ENCODE data around the gene HSPE1. TPM values are rescaled to one million over a fixed set of nuclear protein-coding genes. Genes with fewer than 3 reads are reported as not detected.
"Not testable (repeated sequence)": the region's sequence is repeated elsewhere in the genome, so short reads cannot be mapped to it uniquely, and the experiment has no call there.

Gene HSPE1
- total RNA-seq, 1 donor: 23.5 TPM

DNA sequence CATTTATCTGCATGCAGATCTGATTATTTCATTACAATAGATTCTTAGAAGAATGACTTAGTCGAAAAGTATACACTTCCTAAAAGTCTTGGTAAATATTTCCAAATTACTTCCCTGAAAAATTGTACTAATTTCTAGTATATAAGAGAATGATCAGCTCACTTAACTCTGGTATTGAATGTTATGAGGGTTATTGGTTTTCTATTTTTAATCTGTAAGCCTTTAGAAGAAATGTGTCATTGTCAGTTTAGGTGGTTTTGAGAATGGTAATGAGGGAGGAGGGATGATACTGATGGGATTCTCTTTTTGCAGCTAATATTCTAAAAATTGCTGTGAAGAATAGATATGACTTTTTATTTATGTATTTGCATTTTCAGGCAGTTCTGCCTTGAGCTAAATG is 39.6 kb downstream of the HSPE1 start:
- Histone ChIP-seq H2AFZ (ENCODE audit: low read length) (no peak overlapping the region), H3K9me3 (ENCODE audit: low read depth, low read length) (no peaks in the 10 kb centered on the region), H4K20me1 (ENCODE audit: insufficient read depth, low read length) (peaks cover 6% of the 10 kb centered on the region), H3K36me3 (ENCODE audit: insufficient read depth, low read length) (peaks cover 53% of the 10 kb centered on the region), H3K79me2 (ENCODE audit: insufficient read depth, low read length) (peaks cover 65% of the 10 kb centered on the region), H3K4me3 (ENCODE audit: insufficient read depth, low read length) (no peak overlapping the region), H3K27ac (ENCODE audit: low read depth, low read length) (no peak overlapping the region), H3K27me3 (ENCODE audit: insufficient read depth, low read length) (no peaks in the 10 kb centered on the region), H3K4me2 (ENCODE audit: insufficient read depth, low read length) (no peak overlapping the region), H3K4me1 (ENCODE audit: insufficient read depth, low read length) (no peaks in the 10 kb centered on the region)
- DNase-seq (ENCODE audit: insufficient read length, low spot score, missing footprints): no peak
- TF ChIP-seq, protein P1, sequence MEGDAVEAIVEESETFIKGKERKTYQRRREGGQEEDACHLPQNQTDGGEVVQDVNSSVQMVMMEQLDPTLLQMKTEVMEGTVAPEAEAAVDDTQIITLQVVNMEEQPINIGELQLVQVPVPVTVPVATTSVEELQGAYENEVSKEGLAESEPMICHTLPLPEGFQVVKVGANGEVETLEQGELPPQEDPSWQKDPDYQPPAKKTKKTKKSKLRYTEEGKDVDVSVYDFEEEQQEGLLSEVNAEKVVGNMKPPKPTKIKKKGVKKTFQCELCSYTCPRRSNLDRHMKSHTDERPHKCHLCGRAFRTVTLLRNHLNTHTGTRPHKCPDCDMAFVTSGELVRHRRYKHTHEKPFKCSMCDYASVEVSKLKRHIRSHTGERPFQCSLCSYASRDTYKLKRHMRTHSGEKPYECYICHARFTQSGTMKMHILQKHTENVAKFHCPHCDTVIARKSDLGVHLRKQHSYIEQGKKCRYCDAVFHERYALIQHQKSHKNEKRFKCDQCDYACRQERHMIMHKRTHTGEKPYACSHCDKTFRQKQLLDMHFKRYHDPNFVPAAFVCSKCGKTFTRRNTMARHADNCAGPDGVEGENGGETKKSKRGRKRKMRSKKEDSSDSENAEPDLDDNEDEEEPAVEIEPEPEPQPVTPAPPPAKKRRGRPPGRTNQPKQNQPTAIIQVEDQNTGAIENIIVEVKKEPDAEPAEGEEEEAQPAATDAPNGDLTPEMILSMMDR (IDR thresholded peaks at IDR 0.05; ENCODE audit: extremely low read depth, low read depth, low read length): no peak

DNA sequence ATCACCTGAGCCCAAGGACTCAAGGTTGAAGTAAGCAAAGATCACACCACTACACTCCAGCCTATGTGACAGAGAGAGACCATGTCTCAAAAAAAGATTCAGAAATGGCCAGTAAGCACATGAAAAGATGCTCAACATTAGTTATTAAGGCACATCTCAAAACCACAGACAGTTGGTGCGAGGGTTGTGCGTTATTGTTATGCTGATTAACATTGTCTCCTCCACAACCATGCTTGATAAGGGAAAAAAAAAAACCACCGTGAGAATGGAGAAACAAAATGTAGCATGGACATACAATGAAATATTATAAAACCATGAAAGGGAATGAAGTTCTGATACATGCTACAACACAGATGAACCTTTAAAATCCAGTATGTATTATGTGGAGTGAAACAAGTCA is 43.0 kb downstream of the HSPE1 start:
- Histone ChIP-seq H3K36me3 (ENCODE audit: insufficient read depth, low read length) (peaks cover 37% of the 10 kb centered on the region), H3K27ac (ENCODE audit: low read depth, low read length) (no peak overlapping the region), H3K9me3 (ENCODE audit: low read depth, low read length) (no peaks in the 10 kb centered on the region), H3K79me2 (ENCODE audit: insufficient read depth, low read length) (peaks cover 56% of the 10 kb centered on the region), H2AFZ (ENCODE audit: low read length) (no peak overlapping the region), H3K4me2 (ENCODE audit: insufficient read depth, low read length) (no peak overlapping the region), H3K4me3 (ENCODE audit: insufficient read depth, low read length) (no peak overlapping the region), H3K4me1 (ENCODE audit: insufficient read depth, low read length) (no peaks in the 10 kb centered on the region), H4K20me1 (ENCODE audit: insufficient read depth, low read length) (no peaks in the 10 kb centered on the region), H3K27me3 (ENCODE audit: insufficient read depth, low read length) (no peaks in the 10 kb centered on the region)
- TF ChIP-seq, protein P1 (IDR thresholded peaks at IDR 0.05; ENCODE audit: extremely low read depth, low read depth, low read length): no peak
- DNase-seq (ENCODE audit: insufficient read length, low spot score, missing footprints): no peak

DNA sequence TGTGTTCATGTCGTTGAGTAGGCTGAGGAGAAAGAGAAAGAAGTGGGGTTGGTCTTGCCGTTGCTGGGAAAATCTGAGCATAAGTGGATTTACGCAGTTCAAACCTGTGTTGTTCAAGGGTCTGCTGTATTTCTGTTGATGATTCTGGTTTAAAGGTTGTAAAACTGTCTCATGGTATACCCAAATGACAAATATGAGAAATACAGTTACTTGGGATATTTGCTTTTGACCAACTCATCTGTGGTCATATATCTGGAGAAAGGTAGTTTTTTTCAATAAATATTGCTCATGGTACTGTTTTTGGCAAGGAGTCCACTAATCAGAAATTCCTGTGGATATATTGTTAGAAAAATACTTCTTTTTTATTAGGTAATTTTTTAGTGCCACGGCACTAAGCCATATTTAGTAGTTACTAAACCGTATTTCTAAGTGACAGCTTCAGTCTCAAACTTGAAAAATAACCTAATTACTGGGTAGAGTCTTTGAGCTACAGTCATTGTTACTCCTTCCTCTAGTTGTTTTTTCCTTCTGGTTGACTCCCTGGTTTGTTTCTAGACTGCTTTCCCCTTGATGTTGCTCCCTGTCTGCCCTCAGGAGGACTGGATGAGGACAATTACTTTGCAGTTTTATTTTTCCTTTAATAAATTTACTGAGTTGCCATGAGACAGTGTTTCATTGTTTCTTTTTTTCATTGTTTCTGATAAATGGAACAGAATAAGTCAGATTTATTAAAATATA is 47.2 kb downstream of the HSPE1 start:
- H3K27ac ChIP-seq (ENCODE audit: low read depth, low read length): no peak overlapping the region
- no peaks in the 10 kb centered on the region for H4K20me1 ChIP-seq (ENCODE audit: insufficient read depth, low read length)
- no peaks in the 10 kb centered on the region for H3K9me3 ChIP-seq (ENCODE audit: low read depth, low read length)
- no peak overlapping the region for H3K4me3 ChIP-seq (ENCODE audit: insufficient read depth, low read length)
- no peaks in the 10 kb centered on the region for H3K27me3 ChIP-seq (ENCODE audit: insufficient read depth, low read length)
- no peak overlapping the region for H3K4me2 ChIP-seq (ENCODE audit: insufficient read depth, low read length)
- no peak overlapping the region for H2AFZ ChIP-seq (ENCODE audit: low read length)
- peaks cover 33% of the 10 kb centered on the region for H3K36me3 ChIP-seq (ENCODE audit: insufficient read depth, low read length)
- TF ChIP-seq, protein P1 (IDR thresholded peaks at IDR 0.05; ENCODE audit: extremely low read depth, low read depth, low read length): no peak
- DNase-seq (ENCODE audit: insufficient read length, low spot score, missing footprints): no peak
- H3K4me1 ChIP-seq (ENCODE audit: insufficient read depth, low read length): no peaks in the 10 kb centered on the region
- H3K79me2 ChIP-seq (ENCODE audit: insufficient read depth, low read length): peaks cover 29% of the 10 kb centered on the region

DNA sequence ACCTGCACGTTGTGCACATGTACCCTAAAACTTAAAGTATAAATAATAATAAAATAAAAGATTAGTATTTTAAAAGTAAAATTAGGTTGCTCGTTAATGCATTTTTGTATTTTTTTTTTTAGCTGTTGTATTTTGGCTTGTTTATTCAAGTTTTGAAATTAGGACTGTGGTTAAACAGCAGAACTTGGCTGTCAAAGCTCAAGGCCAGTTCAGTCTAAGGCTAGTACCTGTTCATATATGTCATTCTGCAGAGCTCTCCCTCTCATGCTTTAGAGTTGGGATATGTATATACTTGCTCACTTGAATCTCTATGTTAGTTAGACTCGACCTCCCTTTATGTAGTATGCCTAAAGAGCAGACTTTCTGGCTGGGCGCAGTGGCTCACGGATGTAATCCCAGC is 48.4 kb downstream of the HSPE1 start:
- TF ChIP-seq, protein P1 (IDR thresholded peaks at IDR 0.05; ENCODE audit: extremely low read depth, low read depth, low read length): no peak
- Histone ChIP-seq H3K4me2 (ENCODE audit: insufficient read depth, low read length) (no peak overlapping the region), H3K4me3 (ENCODE audit: insufficient read depth, low read length) (no peak overlapping the region), H3K9me3 (ENCODE audit: low read depth, low read length) (no peaks in the 10 kb centered on the region), H3K36me3 (ENCODE audit: insufficient read depth, low read length) (peaks cover 31% of the 10 kb centered on the region), H3K4me1 (ENCODE audit: insufficient read depth, low read length) (no peaks in the 10 kb centered on the region), H2AFZ (ENCODE audit: low read length) (no peak overlapping the region), H3K79me2 (ENCODE audit: insufficient read depth, low read length) (peaks cover 22% of the 10 kb centered on the region), H3K27ac (ENCODE audit: low read depth, low read length) (no peak overlapping the region), H4K20me1 (ENCODE audit: insufficient read depth, low read length) (no peaks in the 10 kb centered on the region), H3K27me3 (ENCODE audit: insufficient read depth, low read length) (no peaks in the 10 kb centered on the region)
- DNase-seq (ENCODE audit: insufficient read length, low spot score, missing footprints): no peak

DNA sequence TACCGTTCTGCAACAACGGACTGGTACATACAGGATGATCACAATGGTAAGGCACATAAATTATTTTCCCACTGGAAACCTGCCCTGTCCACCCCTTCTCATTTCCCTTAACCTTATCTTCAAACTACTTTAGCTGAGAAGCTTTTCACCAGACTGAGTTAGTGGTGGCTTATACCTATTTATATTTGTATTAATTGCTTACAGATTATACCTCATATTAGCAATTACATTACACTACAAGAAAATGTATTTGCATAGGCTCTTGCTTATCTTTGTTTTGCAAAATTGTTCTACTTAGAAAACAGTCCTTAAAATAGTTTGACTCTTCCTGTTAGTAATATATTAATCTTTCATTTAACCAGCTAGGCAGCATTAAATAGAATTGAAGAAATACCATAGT is 51.1 kb downstream of the HSPE1 start:
- H3K4me2 ChIP-seq (ENCODE audit: insufficient read depth, low read length); H3K27ac ChIP-seq (ENCODE audit: low read depth, low read length); H2AFZ ChIP-seq (ENCODE audit: low read length); DNase-seq (ENCODE audit: insufficient read length, low spot score, missing footprints); H3K4me1 ChIP-seq (ENCODE audit: insufficient read depth, low read length); H3K27me3 ChIP-seq (ENCODE audit: insufficient read depth, low read length); H4K20me1 ChIP-seq (ENCODE audit: insufficient read depth, low read length); H3K4me3 ChIP-seq (ENCODE audit: insufficient read depth, low read length); H3K9me3 ChIP-seq (ENCODE audit: low read depth, low read length): not testable (repeated sequence)
- Histone ChIP-seq H3K79me2 (ENCODE audit: insufficient read depth, low read length) (peaks cover 13% of the 10 kb centered on the region), H3K36me3 (ENCODE audit: insufficient read depth, low read length) (peaks cover 47% of the 10 kb centered on the region)
